WTC11 (cell line): ENCODE measurements around the gene IL17RA. TPM values are rescaled to one million over a fixed set of nuclear protein-coding genes. Genes with fewer than 3 reads are reported as not detected.

Experiments used
- ATAC-seq: fragments of 200-7000 bp; cut with Tn5 transposase; 2 replicates; pipeline ENCODE4 v1.10.0; 2021; ENCODE audit warnings: mild to moderate bottlenecking, moderate library complexity
- CTCF ChIA-PET: fragments of 300-600 bp; sonication (Branson Sonifier 250); formaldehyde crosslinking; loops from one replicate; lab custom pipeline; 2021; ENCODE audit warnings: antibody characterized with exemption; lab: Charles Lee
- POLR2A ChIA-PET: fragments of 350-600 bp; sonication (Branson Sonifier 250); formaldehyde crosslinking; loops from one replicate; lab custom pipeline; 2021; ENCODE audit warnings: antibody characterized with exemption; lab: Charles Lee
- DNase-seq: peaks from one replicate; pipeline ENCODE4 v3.0.0; 2021; ENCODE audit warnings: low spot score
- H3K27ac Mint-ChIP-seq: 2 replicates; pipeline ENCODE4 v1.8.0; 2021; ENCODE audit warnings: mixed read lengths
- H3K27me3 Mint-ChIP-seq: 2 replicates; pipeline ENCODE4 v1.8.0; 2021; ENCODE audit warnings: low read depth, mild to moderate bottlenecking, moderate library complexity, mixed read lengths
- H3K36me3 Mint-ChIP-seq: 2 replicates; pipeline ENCODE4 v1.8.0; 2021; ENCODE audit warnings: mixed read lengths
- H3K4me1 Mint-ChIP-seq: 2 replicates; pipeline ENCODE4 v1.8.0; 2022; ENCODE audit warnings: mixed read lengths
- H3K4me3 Mint-ChIP-seq: 2 replicates; pipeline ENCODE4 v1.8.0; 2021; ENCODE audit warnings: mild to moderate bottlenecking, moderate library complexity, mixed read lengths
- H3K9me3 Mint-ChIP-seq: 2 replicates; pipeline ENCODE4 v1.8.0; 2021; ENCODE audit warnings: mixed read lengths
- AR ChIP-seq: fragments of 250-450 bp; sonication (Bioruptor Pico); IDR thresholded peaks from 2 replicates; pipeline ENCODE4 v1.9.0; 2021; ENCODE audit warnings: mild to moderate bottlenecking
- ARID4B ChIP-seq: sonication (generic); formaldehyde crosslinking; IDR thresholded peaks from 2 replicates; pipeline ENCODE4 v1.8.0; 2023; ENCODE audit warnings: missing genetic modification reagents, mild to moderate bottlenecking, borderline replicate concordance
- ATF6 ChIP-seq: sonication (generic); formaldehyde crosslinking; IDR thresholded peaks from 2 replicates; pipeline ENCODE4 v1.8.1; 2023; ENCODE audit warnings: mild to moderate bottlenecking, missing genetic modification reagents
- EMX1 ChIP-seq: fragments of 250-450 bp; sonication (Bioruptor Pico); IDR thresholded peaks from 2 replicates; pipeline ENCODE4 v1.8.0; 2021; ENCODE audit warnings: mild to moderate bottlenecking
- ERG ChIP-seq: fragments of 250-450 bp; sonication (Bioruptor Pico); IDR thresholded peaks from 2 replicates; pipeline ENCODE4 v1.8.0; 2021; ENCODE audit warnings: mild to moderate bottlenecking
- FOXK1 ChIP-seq: sonication (generic); formaldehyde crosslinking; IDR thresholded peaks from 2 replicates; pipeline ENCODE4 v1.8.0; 2022; ENCODE audit warnings: mild to moderate bottlenecking, moderate library complexity, missing genetic modification reagents
- IRF2 ChIP-seq: sonication (generic); formaldehyde crosslinking; IDR thresholded peaks from 2 replicates; pipeline ENCODE4 v1.8.0; 2022; ENCODE audit warnings: low read depth, missing genetic modification reagents, borderline replicate concordance
- SOX15 ChIP-seq: fragments of 250-450 bp; sonication (Bioruptor Pico); IDR thresholded peaks from 2 replicates; pipeline ENCODE4 v1.9.0; 2021; ENCODE audit warnings: mild to moderate bottlenecking
- TEAD1 ChIP-seq: sonication (generic); formaldehyde crosslinking; IDR thresholded peaks from 2 replicates; pipeline ENCODE4 v1.8.0; 2022; ENCODE audit warnings: mild to moderate bottlenecking, missing genetic modification reagents
- ZNF219 ChIP-seq: sonication (generic); formaldehyde crosslinking; IDR thresholded peaks from 2 replicates; pipeline ENCODE4 v1.8.0; 2023; ENCODE audit warnings: missing genetic modification reagents, mild to moderate bottlenecking, borderline replicate concordance
- total RNA-seq: library from RNA; stranded (reverse); gene quantifications from 3 replicates; pipeline ENCODE4 v1.2.3, GENCODE V29; 2021
- TF ChIP-seq, protein P1 (sequence below): fragments of 250-450 bp; sonication (Bioruptor Pico); IDR thresholded peaks from 2 replicates; pipeline ENCODE4 v1.9.0; 2021; ENCODE audit warnings: mild to moderate bottlenecking, borderline replicate concordance
- TF ChIP-seq, protein P2 (sequence below): fragments of 200-600 bp; IDR thresholded peaks from 2 replicates; pipeline ENCODE4 v1.8.0; 2022; ENCODE audit warnings: antibody characterized with exemption

Gene IL17RA
- total RNA-seq, 1 experiment from 2014 or later = 7.9 TPM

DNA sequence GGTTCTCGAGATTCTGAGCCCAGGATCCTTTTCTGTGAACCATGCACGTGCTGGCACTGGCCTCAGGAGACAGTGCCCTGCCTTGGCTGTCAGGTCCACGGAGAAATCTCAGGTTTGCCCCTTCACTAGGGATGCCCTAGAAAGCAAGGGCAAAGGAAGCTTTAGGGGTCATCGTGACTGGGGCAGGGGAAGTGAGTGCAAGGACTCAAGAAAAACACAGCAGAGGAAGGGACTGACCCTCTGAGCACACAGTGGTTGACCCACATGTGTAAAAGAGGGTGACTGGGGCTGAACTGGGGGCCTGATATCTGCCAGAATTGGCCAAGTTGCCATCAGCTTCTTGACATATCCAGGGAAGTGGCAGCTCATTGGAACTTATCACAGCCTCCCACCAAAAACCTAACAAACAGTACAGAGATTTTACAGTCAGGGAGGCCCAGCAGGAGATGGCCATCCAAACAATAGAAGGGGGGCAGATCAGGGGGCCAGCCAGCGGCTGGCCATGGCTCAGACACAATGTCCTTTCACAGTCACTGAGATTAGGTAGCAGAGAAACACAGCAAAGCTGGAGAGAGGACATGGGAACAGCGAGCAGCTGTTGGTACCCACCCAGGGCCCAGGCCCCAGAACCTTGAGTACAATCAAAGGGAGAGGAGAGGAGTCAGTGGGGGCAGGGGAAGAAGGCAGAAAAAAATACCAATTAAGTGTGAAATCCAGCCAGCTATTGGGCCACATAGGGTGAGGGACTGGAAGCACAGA lies 32.0 kb downstream of the IL17RA start:
- Mint-ChIP-seq H3K4me1 (peaks cover 21% of the 10 kb centered on the region), H3K9me3 (no peaks in the 10 kb centered on the region), H3K4me3 (no peak overlapping the region), H3K36me3 (no peaks in the 10 kb centered on the region), H3K27me3 (peaks cover 3% of the 10 kb centered on the region; the same call in 1 of the 2 replicates)
- ChIA-PET CTCF (interaction anchor here (0.6 to 2.9 kb wide), 9 partner anchors 15 to 442 kb away, joined by 3 to 13 read pairs (median 6); no protein-coding TSS in a partner anchor), POLR2A (interaction anchor here (1.0 kb wide), 1 partner anchor 37 kb away, joined by 3 read pairs; no protein-coding TSS in a partner anchor)
- DNase-seq (no peak), ATAC-seq (no peak)
- TF ChIP-seq ZNF219 (CRISPR knock-in tag) (no peak), SOX15 (CRISPR knock-in tag) (no peak), ERG (CRISPR knock-in tag) (no peak), FOXK1 (no peak), ARID4B (CRISPR knock-in tag) (no peak), IRF2 (CRISPR knock-in tag) (no peak), AR (CRISPR knock-in tag) (no peak)
- TF ChIP-seq, all 79 proteins: peak for 0
- H3K27ac Mint-ChIP-seq = peak overlapping the region; percentile 16

DNA sequence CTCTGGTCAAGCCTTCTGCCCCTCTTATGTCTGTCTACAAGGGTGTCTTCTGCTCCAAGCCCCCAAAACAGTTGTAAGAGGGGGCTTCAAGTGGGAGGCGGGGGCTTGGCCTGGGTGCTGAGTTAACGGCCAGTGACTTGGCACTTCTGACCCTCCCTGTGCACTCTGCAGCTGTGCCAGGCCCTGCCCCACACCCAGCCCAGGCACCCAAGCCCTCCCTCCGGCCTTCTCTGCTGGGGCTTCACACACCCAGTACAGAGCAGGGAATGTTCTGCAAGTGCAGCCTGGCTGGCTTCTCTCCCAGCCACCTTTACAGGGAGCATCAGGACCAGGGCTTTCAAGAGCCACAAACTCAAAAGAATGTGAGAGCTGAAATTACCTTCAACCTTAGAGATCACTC lies 32.6 kb downstream of the IL17RA start:
- no peaks in the 10 kb centered on the region for H3K9me3 Mint-ChIP-seq
- ATAC-seq (no peak), DNase-seq (no peak)
- H3K27me3 Mint-ChIP-seq = peaks cover 3% of the 10 kb centered on the region; the same call in 1 of the 2 replicates
- ChIA-PET POLR2A (no interaction called here), CTCF (interaction anchor here (1.3 to 2.5 kb wide), 6 partner anchors 14 to 59 kb away, joined by 3 to 13 read pairs (median 8); no protein-coding TSS in a partner anchor)
- no peak overlapping the region for H3K4me3 Mint-ChIP-seq
- H3K27ac Mint-ChIP-seq = 0 out of 2 replicates have a peak overlapping the region, but pooled peaks have one; percentile 33
- H3K4me1 Mint-ChIP-seq = peaks cover 25% of the 10 kb centered on the region
- H3K36me3 Mint-ChIP-seq = no peaks in the 10 kb centered on the region
- TF ChIP-seq, protein P1, sequence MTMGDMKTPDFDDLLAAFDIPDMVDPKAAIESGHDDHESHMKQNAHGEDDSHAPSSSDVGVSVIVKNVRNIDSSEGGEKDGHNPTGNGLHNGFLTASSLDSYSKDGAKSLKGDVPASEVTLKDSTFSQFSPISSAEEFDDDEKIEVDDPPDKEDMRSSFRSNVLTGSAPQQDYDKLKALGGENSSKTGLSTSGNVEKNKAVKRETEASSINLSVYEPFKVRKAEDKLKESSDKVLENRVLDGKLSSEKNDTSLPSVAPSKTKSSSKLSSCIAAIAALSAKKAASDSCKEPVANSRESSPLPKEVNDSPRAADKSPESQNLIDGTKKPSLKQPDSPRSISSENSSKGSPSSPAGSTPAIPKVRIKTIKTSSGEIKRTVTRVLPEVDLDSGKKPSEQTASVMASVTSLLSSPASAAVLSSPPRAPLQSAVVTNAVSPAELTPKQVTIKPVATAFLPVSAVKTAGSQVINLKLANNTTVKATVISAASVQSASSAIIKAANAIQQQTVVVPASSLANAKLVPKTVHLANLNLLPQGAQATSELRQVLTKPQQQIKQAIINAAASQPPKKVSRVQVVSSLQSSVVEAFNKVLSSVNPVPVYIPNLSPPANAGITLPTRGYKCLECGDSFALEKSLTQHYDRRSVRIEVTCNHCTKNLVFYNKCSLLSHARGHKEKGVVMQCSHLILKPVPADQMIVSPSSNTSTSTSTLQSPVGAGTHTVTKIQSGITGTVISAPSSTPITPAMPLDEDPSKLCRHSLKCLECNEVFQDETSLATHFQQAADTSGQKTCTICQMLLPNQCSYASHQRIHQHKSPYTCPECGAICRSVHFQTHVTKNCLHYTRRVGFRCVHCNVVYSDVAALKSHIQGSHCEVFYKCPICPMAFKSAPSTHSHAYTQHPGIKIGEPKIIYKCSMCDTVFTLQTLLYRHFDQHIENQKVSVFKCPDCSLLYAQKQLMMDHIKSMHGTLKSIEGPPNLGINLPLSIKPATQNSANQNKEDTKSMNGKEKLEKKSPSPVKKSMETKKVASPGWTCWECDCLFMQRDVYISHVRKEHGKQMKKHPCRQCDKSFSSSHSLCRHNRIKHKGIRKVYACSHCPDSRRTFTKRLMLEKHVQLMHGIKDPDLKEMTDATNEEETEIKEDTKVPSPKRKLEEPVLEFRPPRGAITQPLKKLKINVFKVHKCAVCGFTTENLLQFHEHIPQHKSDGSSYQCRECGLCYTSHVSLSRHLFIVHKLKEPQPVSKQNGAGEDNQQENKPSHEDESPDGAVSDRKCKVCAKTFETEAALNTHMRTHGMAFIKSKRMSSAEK (CRISPR knock-in tag) = no peak
- TF ChIP-seq ATF6 = no peak
- TF ChIP-seq EMX1 (CRISPR knock-in tag) = no peak
- TF ChIP-seq TEAD1 (CRISPR knock-in tag) = no peak
- TF ChIP-seq, protein P2, sequence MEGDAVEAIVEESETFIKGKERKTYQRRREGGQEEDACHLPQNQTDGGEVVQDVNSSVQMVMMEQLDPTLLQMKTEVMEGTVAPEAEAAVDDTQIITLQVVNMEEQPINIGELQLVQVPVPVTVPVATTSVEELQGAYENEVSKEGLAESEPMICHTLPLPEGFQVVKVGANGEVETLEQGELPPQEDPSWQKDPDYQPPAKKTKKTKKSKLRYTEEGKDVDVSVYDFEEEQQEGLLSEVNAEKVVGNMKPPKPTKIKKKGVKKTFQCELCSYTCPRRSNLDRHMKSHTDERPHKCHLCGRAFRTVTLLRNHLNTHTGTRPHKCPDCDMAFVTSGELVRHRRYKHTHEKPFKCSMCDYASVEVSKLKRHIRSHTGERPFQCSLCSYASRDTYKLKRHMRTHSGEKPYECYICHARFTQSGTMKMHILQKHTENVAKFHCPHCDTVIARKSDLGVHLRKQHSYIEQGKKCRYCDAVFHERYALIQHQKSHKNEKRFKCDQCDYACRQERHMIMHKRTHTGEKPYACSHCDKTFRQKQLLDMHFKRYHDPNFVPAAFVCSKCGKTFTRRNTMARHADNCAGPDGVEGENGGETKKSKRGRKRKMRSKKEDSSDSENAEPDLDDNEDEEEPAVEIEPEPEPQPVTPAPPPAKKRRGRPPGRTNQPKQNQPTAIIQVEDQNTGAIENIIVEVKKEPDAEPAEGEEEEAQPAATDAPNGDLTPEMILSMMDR = no peak
